Hepatic stellate cell (primary cell): Measurements from ENCODE around the gene C1QTNF1.

Source experiments
- DNase-seq: peaks from one replicate; pipeline ENCODE4 v3.0.0; 2011; ENCODE audit warnings: low spot score

C1QTNF1 gene

GRCh38 chr17:79091226-79091670, 67.3 kb downstream of the C1QTNF1 start:
- no peak for DNase-seq

- DNase-seq = no peak
These were observed 68.6 kb downstream of the C1QTNF1 start for GRCh38 chr17:79092567-79092966.

DNA sequence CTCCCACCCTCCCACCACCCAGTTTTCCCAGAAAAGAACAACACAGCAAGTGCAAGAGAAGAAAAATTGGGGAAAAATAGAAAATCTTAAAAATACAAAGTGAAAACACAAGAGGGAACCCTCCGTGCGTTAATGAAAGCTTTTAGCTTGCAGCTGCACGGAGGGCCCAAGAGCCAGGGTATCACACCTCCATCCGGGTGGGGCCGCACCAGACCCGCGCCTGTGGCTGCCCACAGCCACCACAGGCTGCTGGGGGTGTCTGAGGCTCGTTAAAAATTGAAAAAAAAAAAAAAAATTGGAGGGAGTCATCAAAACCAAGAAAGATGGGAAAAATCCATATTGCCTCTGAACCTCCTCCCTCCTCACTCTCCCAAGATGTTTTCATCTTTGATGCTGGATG, 69.3 kb downstream of the C1QTNF1 start:
- DNase-seq = no peak

GRCh38 chr17:79094261-79094660, 70.3 kb downstream of the C1QTNF1 start:
- DNase-seq = no peak

- no peak for DNase-seq
These were observed 71.5 kb downstream of the C1QTNF1 start for GRCh38 chr17:79095345-79096055.

GRCh38 chr17:79096477-79096876, 72.5 kb downstream of the C1QTNF1 start:
- DNase-seq = no peak

DNA sequence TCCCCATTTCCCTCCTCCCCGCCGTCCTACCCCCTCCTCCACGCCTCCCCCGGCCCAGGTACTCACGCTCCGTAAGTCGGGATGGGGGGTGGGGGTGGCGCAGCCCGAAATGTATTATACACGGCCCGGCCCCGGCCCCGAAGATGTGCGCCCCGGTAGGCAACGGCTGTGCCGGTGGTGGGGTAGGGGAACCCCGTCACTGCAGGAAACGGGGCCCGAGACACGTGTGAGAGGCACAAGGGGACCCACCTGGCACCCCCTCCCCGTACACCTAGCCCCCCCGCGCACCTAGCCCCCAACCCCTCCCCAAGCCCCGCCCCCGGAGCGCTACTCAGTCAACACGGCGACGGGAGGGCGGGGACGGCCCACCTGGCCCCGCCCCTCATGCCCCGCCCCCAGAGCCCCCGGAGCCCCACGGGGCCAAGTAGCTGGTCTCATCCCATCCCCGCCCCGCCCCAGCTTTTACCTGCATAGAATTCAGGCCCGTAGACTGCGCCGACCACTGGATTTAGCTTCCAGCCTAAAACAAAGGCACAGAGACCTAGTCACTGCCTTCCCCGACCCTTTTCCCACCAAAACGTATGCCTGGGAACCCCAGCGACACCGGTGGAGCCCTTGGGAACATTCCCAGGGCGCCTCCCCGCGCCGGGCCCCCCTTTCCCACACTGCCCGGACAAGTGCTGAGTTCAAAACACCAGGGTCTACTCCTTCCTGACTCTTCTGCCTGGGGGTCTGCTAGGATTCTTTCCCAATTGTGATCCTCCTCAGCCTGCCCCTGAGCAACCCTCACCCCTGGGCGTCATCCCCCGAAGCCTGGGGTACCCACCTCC, 73.5 kb downstream of the C1QTNF1 start:
- no peak for DNase-seq

- DNase-seq = no peak
These were observed 74.4 kb downstream of the C1QTNF1 start for GRCh38 chr17:79098282-79098867.
